Sigmoid colon (tissue), 7 donors: ENCODE results near the gene SULT1A2. TPM values are rescaled to one million over a fixed set of nuclear protein-coding genes. Genes with fewer than 3 reads are reported as not detected.

ENCODE experiments used
- DNase-seq: peaks from one replicate; pipeline ENCODE4 v3.0.0-alpha.2; 2019
- H3K27ac ChIP-seq, 4 donors: fragments of 200-600 bp; sonication (generic); one replicate each; pipeline ENCODE4 v1.5.1; 2016 to 2019; ENCODE audit warnings: mild to moderate bottlenecking in 1 of 4
- H3K27me3 ChIP-seq, 3 donors: fragments of 200-600 bp; sonication (generic); one replicate each; pipeline ENCODE4 v1.5.1; 2019; ENCODE audit warnings: mild to moderate bottlenecking in 1 of 3
- H3K36me3 ChIP-seq, 4 donors: fragments of 200-600 bp; sonication (generic); one replicate each; pipeline ENCODE4 v1.5.1; 2016 to 2019
- H3K4me1 ChIP-seq, 4 donors: fragments of 200-600 bp; sonication (generic); one replicate each; pipeline ENCODE4 v1.5.1; 2017 to 2019
- H3K4me3 ChIP-seq, 4 donors: fragments of 200-600 bp; sonication (generic); one replicate each; pipeline ENCODE4 v1.5.1; 2017 to 2019; ENCODE audit warnings: mild to moderate bottlenecking in 2 of 4, moderate library complexity in 1 of 4
- H3K9me3 ChIP-seq, 4 donors: fragments of 200-600 bp in 3 of 4; sonication (generic) in 3 of 4; one replicate each; pipeline versions ENCODE4 v1.5.1 to v1.6.1; 2013 to 2019
- EP300 ChIP-seq, 4 donors: sonication (generic); formaldehyde crosslinking; IDR thresholded peaks; one replicate each; pipeline ENCODE4 v1.6.1; 2017; ENCODE audit warnings: antibody characterized with exemption in 4 of 4
- POLR2A ChIP-seq, 2 donors: fragments of 450-650 bp; IDR thresholded peaks; one replicate each; pipeline ENCODE4 v1.6.1; 2016; ENCODE audit warnings: antibody characterized with exemption in 2 of 2, mild to moderate bottlenecking in 2 of 2, moderate library complexity in 2 of 2
- POLR2AphosphoS5 ChIP-seq, 4 donors: sonication (generic); formaldehyde crosslinking; IDR thresholded peaks; one replicate each; pipeline ENCODE4 v1.6.1; 2017; ENCODE audit warnings: antibody characterized with exemption in 4 of 4
- WGBS, 2 donors: extraction: QIAGEN DNeasy Blood & Tissue Kit; methylation state at CpG; one replicate each; pipeline ENCODE4 v1.1.7; 2013; 5-methylcytosine and 5-hydroxymethylcytosine counted together
- intact Hi-C: fragments of 100-400 bp; cut with DNase I; formaldehyde crosslinking; loops from one replicate; pipeline ENCODE4 v1.15.1; 2023
- polyA plus RNA-seq, 3 donors: library from polyadenylated mRNA; stranded (reverse); fragments of 200-250 nt; gene quantifications; one replicate each; pipeline ENCODE4 v1.2.3, GENCODE V29; 2013
- total RNA-seq, 4 donors: library from RNA; depleted of rRNA; stranded (reverse); fragments of >200 nt; gene quantifications; one replicate each; pipeline ENCODE4 v1.1.0, GENCODE V29; 2016
- TF ChIP-seq, protein P1 (sequence below), 4 experiments: fragments of 450-650 bp in 3 of 4; fragments of 200-600 bp in 1 of 4; IDR thresholded peaks; one replicate each; pipeline ENCODE4 v1.5.1; 2016 to 2019; ENCODE audit warnings: antibody characterized with exemption in 4 of 4, mild to moderate bottlenecking in 3 of 4, moderate library complexity in 2 of 4
- donor health status: healthy with polysubstance abuse.
- donor health status: Bipolar disorder and iron deficiency.
- donor health status: healthy.

The SULT1A2 gene
- total and polyA plus RNA-seq, 7 donors, result 0.71 to 101 (median 20.4) TPM; not detected in 2

DNA sequence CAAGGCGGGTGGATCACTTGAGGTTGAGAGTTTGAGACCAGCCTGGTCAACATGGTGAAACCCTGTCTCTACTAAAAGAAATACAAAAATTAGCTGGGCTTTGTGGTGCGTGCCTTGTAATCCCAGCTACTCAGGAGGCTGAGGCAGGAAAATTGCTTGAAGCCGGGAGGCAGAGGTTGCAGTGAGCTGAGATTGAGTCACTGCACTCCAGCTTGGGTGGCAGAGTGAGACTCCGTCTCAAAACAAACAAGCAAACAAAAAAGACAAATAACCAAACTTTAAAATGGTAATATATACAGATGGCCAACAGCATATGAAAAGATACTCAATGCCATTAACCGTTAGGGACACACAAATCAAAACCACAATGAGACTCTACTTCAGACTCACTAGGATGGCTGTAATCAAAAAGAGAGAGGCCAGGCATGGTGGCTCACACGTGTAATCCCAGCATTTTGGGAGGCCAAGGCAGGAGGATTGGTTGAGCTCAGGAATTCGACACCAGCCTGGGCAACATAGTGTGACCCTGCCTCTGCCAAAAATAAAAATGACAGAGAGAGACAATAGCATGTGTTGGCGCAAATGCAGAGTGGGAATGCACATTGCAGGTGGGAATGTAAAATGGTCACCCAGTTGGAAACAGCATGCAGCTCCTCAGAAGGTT, 21.3 kb downstream of the SULT1A2 start:
- peaks cover 0 to 27% (median 22%) of the 10 kb centered on the region in 4 donors for H3K4me1 ChIP-seq
- 93 to 95% methylated on average over 8 of the region's 8 CpGs for WGBS, 2 donors
- H3K4me3 ChIP-seq, result no peak overlapping the region
- no peaks in the 10 kb centered on the region for H3K9me3 ChIP-seq
- intact Hi-C loops, result no loop called here
- H3K27me3 ChIP-seq, result no peaks in the 10 kb centered on the region
- TF ChIP-seq POLR2A (IDR thresholded peaks at IDR 0.05) (no peak), POLR2AphosphoS5 (IDR thresholded peaks at IDR 0.05) (no peak), EP300 (IDR thresholded peaks at IDR 0.05) (no peak)
- TF ChIP-seq, protein P1, sequence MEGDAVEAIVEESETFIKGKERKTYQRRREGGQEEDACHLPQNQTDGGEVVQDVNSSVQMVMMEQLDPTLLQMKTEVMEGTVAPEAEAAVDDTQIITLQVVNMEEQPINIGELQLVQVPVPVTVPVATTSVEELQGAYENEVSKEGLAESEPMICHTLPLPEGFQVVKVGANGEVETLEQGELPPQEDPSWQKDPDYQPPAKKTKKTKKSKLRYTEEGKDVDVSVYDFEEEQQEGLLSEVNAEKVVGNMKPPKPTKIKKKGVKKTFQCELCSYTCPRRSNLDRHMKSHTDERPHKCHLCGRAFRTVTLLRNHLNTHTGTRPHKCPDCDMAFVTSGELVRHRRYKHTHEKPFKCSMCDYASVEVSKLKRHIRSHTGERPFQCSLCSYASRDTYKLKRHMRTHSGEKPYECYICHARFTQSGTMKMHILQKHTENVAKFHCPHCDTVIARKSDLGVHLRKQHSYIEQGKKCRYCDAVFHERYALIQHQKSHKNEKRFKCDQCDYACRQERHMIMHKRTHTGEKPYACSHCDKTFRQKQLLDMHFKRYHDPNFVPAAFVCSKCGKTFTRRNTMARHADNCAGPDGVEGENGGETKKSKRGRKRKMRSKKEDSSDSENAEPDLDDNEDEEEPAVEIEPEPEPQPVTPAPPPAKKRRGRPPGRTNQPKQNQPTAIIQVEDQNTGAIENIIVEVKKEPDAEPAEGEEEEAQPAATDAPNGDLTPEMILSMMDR (IDR thresholded peaks at IDR 0.05), result no peak
- no peak overlapping the region for H3K27ac ChIP-seq
- peaks cover 0 to 12% (median 0%) of the 10 kb centered on the region in 4 donors for H3K36me3 ChIP-seq
- DNase-seq, result no peak

GRCh38 chr16:28574925-28575324, 21.9 kb downstream of the SULT1A2 start:
- 95 to 98% methylated on average over 2 of the region's 2 CpGs for WGBS, 2 donors
- Histone ChIP-seq H3K36me3 (peaks cover 0 to 6% (median 0%) of the 10 kb centered on the region in 4 donors), H3K27ac (no peak overlapping the region), H3K9me3 (no peaks in the 10 kb centered on the region), H3K27me3 (no peaks in the 10 kb centered on the region), H3K4me1 (peaks cover 0 to 27% (median 22%) of the 10 kb centered on the region in 4 donors), H3K4me3 (no peak overlapping the region)
- TF ChIP-seq, protein P1 (IDR thresholded peaks at IDR 0.05), result no peak
- no peak for TF ChIP-seq POLR2AphosphoS5 (IDR thresholded peaks at IDR 0.05)
- TF ChIP-seq POLR2A (IDR thresholded peaks at IDR 0.05), result no peak
- no peak for TF ChIP-seq EP300 (IDR thresholded peaks at IDR 0.05)
- intact Hi-C loops, result no loop called here
- DNase-seq, result no peak

DNA sequence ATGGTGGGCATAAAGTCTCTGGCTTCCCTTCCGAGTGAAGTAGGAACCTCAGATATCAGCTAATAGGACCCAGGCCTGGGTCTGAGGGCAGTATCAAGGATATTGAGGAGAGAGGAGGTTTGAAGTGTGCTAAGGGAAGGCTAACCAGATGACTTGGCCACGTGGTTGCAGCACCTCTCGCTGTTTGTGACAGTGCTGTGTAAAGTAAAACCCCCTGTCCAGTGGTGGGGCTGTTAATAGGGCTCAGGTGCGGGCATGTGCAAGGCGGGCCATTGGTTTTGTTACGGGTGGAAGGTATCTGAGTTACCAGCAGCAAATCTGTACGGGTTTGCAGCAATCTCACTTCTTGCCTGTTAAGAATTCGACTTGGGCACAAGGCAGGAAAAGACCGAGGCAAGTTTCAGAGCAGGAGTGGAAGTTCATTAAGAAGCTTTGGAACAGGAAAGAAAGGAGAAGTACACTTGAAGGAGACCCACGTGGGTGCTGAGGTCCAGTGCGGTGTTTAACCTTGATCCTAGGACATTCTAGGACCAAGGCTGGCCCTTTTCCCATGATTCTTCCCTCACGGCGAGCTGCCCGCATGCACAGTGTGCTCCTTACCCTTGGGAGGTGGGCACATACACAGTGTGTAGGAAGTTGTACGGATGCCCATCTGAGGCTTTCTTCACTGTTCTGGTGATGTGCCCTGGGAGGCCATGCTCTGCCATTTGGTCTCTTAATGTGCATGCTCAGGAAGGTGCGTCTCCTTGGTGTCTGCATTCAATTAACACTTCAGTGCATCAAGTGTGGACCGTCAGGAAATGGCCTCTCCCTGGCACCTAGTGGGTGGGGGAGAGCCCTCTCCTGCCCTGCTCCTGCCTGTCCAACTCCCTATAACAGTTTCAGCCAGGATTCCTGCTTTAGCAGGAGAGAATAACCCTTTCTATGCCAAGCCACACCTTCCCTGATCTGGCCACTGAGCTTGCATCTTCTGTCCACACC, 22.8 kb downstream of the SULT1A2 start:
- DNase-seq, result no peak
- H3K4me1 ChIP-seq, result peaks cover 0 to 27% (median 22%) of the 10 kb centered on the region in 4 donors
- 83 to 84% methylated on average over 17 of the region's 17 CpGs for WGBS, 2 donors
- TF ChIP-seq, protein P1 (IDR thresholded peaks at IDR 0.05), result no peak
- peak overlapping the region in 1 of 4 donors; percentile 64 for H3K27ac ChIP-seq
- intact Hi-C loops, result no loop called here
- H3K27me3 ChIP-seq, result no peaks in the 10 kb centered on the region
- H3K36me3 ChIP-seq, result peaks cover 0 to 6% (median 0%) of the 10 kb centered on the region in 4 donors
- no peak overlapping the region for H3K4me3 ChIP-seq
- no peaks in the 10 kb centered on the region for H3K9me3 ChIP-seq

DNA sequence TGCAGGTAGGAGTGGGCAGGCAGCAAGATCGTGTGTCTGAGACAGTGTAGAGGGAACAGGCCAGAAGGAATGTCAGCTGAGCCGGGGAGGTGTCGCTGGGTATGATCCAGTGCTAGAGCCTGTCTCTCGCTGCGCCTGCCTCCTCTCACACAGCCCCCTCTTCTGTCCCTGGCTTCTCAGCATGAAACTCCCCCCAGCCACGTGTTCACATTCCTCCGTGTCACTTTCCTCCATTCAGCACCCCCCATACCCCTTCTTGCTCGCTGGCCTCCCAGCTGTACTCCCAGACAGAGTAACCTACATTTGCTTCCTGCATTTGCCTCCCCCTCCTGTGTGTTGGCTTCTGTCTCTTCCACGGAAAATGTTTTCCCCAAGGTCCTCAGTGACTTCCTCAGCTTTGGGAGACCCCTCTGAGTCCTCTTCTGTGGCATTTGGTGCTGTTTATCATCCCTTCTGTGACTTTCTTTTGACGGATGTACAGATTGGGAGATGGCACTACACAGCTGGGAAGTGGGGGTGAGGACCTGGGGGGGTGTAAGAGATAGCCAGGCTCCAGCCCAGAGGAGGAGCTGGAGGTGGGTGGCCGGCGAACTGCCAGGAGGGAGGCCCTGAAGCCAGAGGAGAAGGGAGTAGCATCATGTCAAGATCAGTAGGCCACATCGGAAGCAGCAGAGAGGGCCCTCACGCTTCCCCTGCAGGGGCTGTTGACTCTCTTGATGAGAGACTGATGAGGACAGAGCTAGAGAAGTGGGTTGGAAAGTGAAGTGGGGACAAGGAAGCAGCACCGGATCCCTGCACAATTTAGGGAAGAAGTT, 23.9 kb downstream of the SULT1A2 start:
- intact Hi-C loops, result no loop called here
- WGBS, 2 donors, result 71 to 86% methylated on average over 15 of the region's 15 CpGs
- Histone ChIP-seq H3K9me3 (no peaks in the 10 kb centered on the region), H3K27me3 (no peaks in the 10 kb centered on the region), H3K4me3 (no peak overlapping the region), H3K27ac (peak overlapping the region; percentile 23 to 64 (median 44)), H3K36me3 (peaks cover 0 to 3% (median 0%) of the 10 kb centered on the region in 4 donors), H3K4me1 (peaks cover 0 to 27% (median 22%) of the 10 kb centered on the region in 4 donors)
- TF ChIP-seq EP300 (IDR thresholded peaks at IDR 0.05) (no peak), POLR2AphosphoS5 (IDR thresholded peaks at IDR 0.05) (no peak), POLR2A (IDR thresholded peaks at IDR 0.05) (no peak)
- TF ChIP-seq, protein P1 (IDR thresholded peaks at IDR 0.05), result no peak
- DNase-seq, result no peak
